ENCODE data around the gene ANKRD33B.

ANKRD33B gene

DNA sequence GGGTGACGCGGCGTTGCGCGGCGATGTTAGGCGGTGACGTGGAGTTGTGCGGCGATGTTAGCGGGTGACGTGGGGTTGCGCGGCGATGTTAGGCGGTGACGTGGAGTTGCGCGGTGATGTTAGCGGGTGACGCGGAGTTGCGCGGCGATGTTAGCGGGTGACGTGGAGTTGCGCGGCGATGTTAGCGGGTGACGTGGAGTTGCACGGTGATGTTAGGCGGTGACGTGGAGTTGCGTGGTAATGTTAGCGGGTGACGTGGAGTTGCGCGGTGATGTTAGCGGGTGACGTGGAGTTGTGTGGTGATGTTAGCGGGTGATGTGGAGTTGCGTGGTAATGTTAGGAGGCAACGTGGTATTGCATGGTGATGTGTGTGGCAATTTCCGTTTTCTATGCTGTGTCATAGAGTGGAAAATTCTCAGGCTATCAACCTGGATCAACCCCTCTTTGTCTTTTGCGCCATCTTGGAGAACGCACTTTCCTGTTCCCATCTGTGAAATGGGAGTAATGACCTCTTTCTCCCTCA is 76.0 kb downstream of the ANKRD33B start:
- DNase-seq, result no peak

DNA sequence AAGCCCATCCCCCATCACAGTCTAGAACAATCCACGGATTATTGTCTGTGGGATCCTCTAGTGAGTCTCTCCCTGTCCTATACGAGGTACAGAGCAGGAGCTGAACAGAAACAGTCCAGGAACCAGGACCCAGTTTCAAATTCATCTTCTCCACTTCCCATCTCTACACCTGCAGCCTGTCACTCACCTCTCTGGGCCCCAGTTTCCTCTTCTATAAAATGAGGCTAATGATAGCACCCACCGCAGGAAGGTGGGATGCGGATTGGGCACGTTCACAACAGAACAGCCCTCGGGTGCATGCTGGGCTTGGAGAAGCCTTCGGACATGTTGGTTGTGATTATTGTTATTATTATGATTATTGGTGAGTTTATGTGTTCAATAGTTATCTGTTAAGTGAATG is 78.5 kb downstream of the ANKRD33B start:
- no peak for DNase-seq

GRCh38 chr5:10644192-10644591 is 80.3 kb downstream of the ANKRD33B start:
- no peak for DNase-seq

DNA sequence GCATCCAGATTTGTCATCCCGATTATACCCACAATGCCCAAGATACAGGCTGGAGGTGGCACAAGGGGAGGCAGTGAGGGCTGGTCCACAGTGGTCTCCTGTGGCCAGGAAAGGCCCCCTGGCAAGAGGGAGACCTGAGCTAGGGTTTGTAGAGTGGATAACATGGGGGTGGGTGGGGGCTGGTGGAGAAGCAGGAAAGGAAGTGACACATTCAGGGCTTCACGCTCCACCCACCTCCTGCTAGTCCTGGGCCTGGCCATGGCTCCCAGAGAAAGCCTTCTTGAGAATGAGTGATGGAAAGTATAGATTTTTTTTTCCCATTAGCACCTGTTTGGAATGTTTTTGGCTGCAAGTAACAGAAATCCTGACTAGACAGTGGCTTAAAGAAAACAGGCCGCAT is 81.3 kb downstream of the ANKRD33B start:
- no peak for DNase-seq

DNA sequence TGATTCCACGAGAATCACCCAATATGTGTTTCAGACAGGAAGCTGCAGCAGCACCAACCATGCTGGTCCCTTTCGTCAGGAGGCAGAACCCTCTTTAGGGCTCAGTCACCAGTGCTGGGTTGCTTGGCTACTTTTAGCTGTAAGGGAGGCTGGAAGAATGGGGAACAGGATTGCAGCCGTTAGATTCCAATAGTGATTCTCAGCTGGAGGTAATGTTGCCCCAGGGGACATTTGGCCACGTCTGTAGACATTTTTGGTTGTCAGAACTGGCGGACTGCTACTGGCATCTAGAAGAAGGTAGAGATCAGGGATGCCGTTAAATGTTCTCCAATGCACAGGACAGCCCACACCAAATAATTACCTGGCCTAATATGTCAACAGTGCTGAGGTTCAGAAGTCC is 81.8 kb downstream of the ANKRD33B start:
- DNase-seq, result no peak

DNA sequence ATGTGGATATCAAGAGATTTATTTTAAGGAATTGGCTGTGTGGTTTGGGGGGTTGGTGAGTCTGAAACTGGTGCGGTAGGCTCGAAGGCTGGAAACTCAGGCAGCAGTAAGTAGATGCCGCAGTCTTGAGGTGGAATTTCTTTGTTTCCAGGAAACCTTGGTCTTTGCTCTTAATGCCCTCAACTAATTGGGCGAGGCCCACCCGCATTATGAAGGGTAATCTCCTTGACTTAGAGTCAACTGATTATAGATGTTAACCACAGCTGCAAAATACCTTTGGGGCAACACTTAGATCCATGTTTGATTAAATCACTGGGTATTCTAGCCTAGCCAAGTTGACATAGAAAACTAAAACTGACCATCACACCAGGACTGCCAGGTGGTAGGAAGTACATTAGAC is 83.8 kb downstream of the ANKRD33B start:
- DNase-seq, result no peak

- DNase-seq, result no peak
Measured at GRCh38 chr5:10648806-10649665, 85.2 kb downstream of the ANKRD33B start.

- no peak for DNase-seq
Measured at GRCh38 chr5:10649666-10650380, 86.0 kb downstream of the ANKRD33B start.

DNA sequence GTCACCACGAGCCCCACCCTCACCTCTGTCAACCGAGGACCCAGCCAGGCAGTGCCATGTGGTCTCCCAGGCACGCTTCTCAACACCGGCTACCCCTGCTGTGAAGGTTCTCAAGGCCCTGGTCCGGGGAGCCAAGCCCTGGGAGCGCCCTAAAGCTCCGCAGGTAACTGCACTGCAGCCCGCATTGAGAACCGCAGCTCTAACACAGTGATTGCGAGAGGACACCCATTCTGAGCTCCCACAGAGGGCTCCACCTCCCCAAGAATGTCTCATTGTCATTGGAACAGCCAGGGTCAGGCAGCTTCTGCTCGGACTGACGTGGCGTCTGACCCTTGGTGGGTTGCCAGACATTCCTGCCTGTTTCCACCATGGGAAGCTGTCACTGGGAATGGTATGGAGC is 88.3 kb downstream of the ANKRD33B start:
- no peak for DNase-seq

GRCh38 chr5:10652606-10653005 is 88.7 kb downstream of the ANKRD33B start:
- no peak for DNase-seq

DNA sequence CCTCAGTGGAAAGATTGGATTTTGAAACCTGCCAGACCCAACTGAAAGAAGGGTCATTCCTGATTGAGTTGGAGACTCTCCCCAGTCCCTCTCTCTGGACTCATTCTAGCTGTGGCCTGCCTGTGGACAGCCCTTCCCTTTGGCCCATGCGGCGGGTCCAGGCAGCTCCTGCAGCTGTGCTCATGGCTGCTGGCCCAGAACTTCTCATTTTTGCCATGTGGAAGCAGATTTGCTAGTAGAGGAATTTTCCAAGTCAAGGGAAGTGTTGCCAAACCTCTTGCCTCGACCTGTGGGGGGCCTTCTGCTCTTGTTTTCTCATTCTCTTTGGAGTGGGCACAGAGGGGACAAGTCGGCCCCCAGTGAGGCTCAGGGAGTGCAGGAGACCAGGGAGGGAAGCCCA is 89.2 kb downstream of the ANKRD33B start:
- no peak for DNase-seq

DNA sequence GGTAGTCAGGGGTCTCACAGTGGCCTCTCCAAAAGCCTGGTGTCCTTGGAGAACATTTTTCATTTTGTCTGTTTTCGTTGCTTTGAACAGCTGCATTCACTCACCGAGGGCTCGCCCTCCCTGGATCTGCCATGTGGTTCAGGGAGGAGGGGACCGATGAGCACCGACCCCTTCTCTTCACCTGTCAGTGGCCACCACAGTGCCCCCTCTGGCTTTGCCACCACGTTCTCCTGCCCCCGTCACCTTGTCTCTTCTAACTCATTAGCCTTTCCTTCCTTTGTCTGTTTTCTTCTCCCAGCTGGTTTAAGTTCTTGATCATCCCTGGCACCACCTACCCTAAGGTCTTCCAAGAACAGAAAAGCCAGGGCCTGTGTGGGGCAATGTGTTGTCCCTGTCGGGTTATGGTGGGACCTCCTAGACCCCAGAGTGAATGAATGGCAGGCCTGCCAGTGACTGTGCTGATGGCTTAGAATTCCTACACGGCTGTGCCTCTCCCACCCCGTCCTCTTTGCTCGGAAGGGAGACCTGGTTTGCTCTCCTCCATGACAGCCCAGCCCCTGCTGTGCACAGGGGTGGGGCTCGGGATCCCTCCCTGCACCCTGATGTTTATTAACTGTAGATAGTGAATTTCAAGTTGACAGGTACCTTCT is 90.0 kb downstream of the ANKRD33B start:
- no peak for DNase-seq

DNA sequence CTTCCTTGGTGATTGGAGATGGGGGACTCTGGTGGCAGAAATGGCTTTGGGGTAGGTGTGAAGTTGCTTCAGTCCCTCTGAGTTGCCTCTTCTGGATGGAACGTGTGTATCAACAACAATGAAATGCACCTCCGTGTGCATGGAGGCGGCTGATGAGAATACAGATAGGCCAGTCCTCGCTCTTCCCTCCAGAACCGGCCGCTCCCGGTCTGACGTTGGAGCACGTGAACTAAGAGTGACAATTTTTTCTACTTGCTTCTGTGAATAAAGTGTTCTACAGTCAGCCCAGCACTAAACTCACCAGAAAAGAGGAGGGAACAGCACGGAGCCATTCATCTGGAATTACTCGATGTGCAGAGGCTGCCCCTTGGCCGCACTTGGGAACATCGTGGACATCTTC is 90.7 kb downstream of the ANKRD33B start:
- DNase-seq, result no peak

DNA sequence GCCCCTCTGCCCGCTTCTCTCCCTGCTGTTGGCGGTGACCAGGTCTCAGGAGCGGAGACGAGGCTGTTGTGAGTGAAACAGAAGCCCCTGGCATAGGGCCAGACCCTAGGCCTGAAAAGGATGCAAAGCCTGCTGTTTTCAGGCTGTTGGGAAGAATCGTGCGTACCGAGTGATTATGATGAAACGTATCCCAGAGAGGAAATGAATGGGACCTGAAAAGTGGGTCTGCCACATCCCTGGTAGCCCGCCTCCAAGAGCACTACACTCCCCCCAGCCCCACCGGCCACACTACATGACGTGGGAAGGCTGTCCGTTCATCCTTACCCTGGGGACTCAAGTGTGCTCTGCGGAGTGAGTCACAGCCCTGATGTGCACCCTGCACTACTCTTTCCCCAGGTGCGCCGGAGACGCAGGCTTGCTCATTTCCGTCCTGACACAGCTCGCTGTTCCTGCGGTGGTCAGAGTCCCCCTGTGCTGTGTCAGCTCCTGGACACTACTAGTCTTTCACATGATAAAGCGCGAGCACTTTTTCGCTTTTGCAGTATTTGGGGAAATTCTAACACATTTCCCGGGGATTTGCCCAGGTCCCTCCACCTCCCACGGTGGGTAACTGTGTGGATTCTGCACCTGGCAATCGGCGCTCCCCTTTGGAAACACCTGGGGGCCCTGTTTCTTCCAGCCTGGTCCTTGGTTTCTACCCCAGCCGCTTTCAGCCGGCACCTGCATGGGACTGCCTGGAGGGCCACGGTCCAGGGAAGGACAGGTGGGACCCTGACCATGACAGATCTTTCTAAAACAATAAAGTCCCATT is 91.5 kb downstream of the ANKRD33B start:
- peak; percentile 83 to 84 for DNase-seq

DNA sequence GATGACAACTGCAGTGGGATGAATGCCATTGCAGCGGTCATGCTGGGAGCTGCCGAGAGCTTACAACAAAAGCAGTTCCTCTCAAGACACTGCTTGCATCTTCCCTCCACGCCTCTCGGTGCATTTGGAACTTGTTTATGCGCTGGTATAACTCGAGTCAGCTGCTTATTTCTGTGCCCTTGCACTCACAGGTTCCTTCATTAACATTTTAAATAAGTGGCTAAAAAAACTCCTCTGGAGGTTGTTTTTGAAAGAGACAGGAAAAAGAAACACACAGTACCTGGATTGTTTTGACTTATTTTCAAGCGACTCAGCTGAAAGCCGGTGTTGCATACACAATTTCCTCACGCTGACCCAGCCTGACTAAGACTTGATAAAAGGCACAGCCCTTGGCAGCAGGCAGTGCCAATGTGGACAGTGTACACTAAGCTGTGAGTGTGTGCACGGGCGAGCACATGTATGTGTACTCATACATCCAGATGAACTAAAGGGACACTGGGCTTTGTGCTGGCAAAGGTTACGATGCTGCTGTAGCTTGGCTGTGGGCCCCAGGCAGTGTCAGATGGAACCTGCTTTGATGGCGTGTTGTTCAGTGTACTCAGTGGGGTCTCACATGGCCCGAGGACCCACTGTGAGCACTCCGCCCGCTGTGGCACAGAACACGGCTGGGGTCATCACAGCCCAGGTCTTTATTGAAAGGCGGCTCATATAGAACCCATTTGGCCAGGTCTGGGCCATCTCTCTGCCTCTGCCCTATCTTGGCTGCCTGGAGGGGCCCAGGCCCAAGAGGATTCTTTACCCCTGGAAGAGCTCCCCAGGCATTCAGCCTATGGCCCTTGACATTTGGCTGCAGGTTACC is 92.3 kb downstream of the ANKRD33B start:
- DNase-seq, result no peak

GRCh38 chr5:10658265-10658664 is 94.4 kb downstream of the ANKRD33B start:
- DNase-seq, result no peak

- DNase-seq, result no peak
Measured at GRCh38 chr5:10660135-10660534, 96.3 kb downstream of the ANKRD33B start.

GRCh38 chr5:10660720-10661387 is 97.0 kb downstream of the ANKRD33B start:
- DNase-seq, result no peak

DNA sequence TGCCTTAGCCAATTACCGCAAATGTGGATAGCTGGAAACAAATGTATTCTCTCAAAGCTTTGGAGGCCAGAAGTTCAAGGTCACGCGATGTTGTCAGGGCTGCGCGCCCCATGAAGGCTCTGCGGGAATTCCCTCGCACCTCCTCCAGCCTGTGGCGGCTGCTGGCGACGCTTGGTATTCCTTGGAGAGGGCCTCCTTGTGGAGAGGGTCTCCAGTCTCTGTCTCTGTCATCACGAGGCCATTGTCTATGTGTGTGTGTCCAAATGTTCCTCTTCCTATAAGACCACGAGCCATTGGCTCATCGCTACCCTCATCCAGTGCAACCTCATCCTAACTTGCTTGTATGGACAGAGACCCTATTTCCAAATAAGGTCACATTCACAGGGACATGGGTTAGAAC is 97.5 kb downstream of the ANKRD33B start:
- DNase-seq, result no peak

DNA sequence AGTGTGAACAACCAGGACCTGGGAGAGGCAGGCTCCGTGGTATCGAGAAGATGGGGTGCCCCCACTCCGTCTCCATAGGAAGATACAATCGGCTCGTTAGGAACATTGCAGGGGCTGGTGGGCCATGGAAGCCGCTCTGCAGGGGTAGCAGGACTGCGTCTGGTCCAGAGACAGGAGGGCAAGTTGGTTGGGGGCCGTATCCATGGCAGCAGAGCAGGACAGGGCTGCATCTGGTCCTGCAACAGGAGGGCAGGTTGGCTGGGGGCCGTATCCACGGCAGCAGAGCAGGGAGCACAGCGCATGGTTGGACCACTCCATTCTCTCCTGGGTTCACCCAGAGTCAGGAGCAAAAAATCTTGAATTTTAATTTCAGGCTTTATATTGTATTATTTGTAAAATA is 98.2 kb downstream of the ANKRD33B start:
- DNase-seq, result no peak

Data from SHP77 (cell line).